SH-SY5Y (cell line): ENCODE measurements around the gene RAI14.

Source experiments
- GATA2 ChIP-seq: IDR thresholded peaks from 2 replicates; pipeline ENCODE4 v1.6.1; 2011; ENCODE audit warnings: mild to moderate bottlenecking, low read depth, low read length
- GATA3 ChIP-seq: IDR thresholded peaks from 2 replicates; pipeline ENCODE4 v1.6.1; 2011; ENCODE audit warnings: low read depth, mild to moderate bottlenecking, low read length, moderate library complexity

RAI14 gene

GRCh38 chr5:34712565-34712964 lies 56.4 kb downstream of the RAI14 start:
- no peak for TF ChIP-seq GATA3

- no peak for TF ChIP-seq GATA2
- no peak for TF ChIP-seq GATA3
Measured at GRCh38 chr5:34715711-34716110, 59.6 kb downstream of the RAI14 start.

- TF ChIP-seq GATA3 (no peak), GATA2 (no peak)
Measured at GRCh38 chr5:34716986-34717385, 60.9 kb downstream of the RAI14 start.

GRCh38 chr5:34717426-34718327 lies 61.5 kb downstream of the RAI14 start:
- no peak for TF ChIP-seq GATA2
- TF ChIP-seq GATA3 = no peak

GRCh38 chr5:34718516-34718915 lies 62.4 kb downstream of the RAI14 start:
- no peak for TF ChIP-seq GATA3
- TF ChIP-seq GATA2 = no peak

GRCh38 chr5:34719029-34719428 lies 62.9 kb downstream of the RAI14 start:
- TF ChIP-seq GATA3 = no peak
- TF ChIP-seq GATA2 = no peak

GRCh38 chr5:34721327-34721726 lies 65.2 kb downstream of the RAI14 start:
- no peak for TF ChIP-seq GATA2
- TF ChIP-seq GATA3 = no peak

- TF ChIP-seq GATA3 (no peak), GATA2 (no peak)
Measured at GRCh38 chr5:34722183-34722582, 66.1 kb downstream of the RAI14 start.

- no peak for TF ChIP-seq GATA2
- no peak for TF ChIP-seq GATA3
Measured at GRCh38 chr5:34724741-34725140, 68.6 kb downstream of the RAI14 start.

- TF ChIP-seq GATA2 (no peak), GATA3 (no peak)
Measured at GRCh38 chr5:34728236-34728635, 72.1 kb downstream of the RAI14 start.

- TF ChIP-seq GATA3 (no peak), GATA2 (no peak)
Measured at GRCh38 chr5:34731435-34732232, 75.5 kb downstream of the RAI14 start.

GRCh38 chr5:34734326-34734725 lies 78.2 kb downstream of the RAI14 start:
- TF ChIP-seq GATA2 = no peak
- TF ChIP-seq GATA3 = no peak

- no peak for TF ChIP-seq GATA2
- no peak for TF ChIP-seq GATA3
Measured at GRCh38 chr5:34735491-34736426, 79.6 kb downstream of the RAI14 start.

- TF ChIP-seq GATA2 (no peak), GATA3 (no peak)
Measured at GRCh38 chr5:34736445-34737115, 80.5 kb downstream of the RAI14 start.
